ENCODE data around the gene SPRN.
A peak's percentile ranks its signal among the peaks of the same experiment; 100 is the strongest.
"Not testable (repeated sequence)": the region's sequence is repeated elsewhere in the genome, so short reads cannot be mapped to it uniquely, and the experiment has no call there.

Gene SPRN

DNA sequence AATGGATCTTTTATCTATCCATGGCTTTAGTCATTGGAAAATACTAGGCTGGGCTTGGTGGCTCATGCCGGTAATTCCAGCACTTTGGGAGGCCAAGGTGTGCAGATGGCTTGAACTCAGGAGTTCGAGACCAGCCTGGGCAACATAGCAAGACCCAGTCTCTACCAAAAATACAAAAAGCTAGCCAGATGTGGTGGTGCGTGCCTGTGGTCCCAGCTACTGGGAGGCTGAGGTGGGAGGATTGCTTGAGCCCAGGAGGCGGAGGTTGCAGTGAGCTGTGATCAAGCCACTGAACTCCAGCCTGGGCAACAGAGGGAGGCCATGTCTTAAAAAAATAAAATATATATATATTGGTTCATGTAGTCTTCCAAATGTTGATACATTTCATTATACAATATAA lies 37.5 kb downstream of the SPRN start:
- not testable (repeated sequence) for DNase-seq (ENCODE audit: low spot score)

DNA sequence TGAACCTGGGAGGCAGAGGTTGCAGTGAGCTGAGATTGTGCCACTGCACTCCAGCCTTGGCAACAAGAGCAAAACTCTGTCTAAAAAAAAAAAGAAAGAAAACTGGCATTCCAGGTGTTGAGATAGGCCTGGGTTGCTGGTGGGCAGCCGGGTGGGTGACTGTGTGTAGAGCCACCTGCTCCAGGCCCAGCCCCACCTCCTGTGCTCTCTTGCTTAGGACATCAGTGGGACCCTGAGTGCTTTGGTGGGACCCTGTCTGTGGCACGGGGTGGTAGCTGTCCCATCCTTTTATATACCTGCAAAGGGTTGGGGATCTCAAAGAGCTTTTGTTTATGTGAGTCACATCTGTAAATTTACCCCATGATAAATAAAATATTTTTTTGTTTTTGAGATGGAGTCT lies 39.2 kb downstream of the SPRN start:
- no peak for DNase-seq (ENCODE audit: low spot score)

DNA sequence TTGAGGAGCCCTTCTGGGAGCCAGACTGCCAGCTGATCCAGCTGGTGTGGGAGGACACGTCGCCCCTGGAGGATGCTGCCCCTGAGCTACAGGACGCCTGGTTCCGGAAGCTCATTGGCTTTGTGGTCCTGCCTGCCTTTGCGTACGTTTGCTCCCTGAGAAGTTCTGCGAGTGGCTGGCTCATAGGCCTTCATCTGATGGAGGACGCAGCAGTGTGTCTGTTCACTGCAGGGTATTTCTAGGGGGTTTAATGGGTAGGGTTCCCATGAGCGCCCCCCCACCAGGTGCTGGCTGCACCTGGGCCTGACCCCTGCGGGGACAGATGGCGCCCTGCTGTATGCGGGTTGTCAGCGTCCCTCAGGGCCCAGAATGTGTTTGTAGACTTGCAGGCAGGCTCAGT lies 40.4 kb downstream of the SPRN start:
- no peak for DNase-seq (ENCODE audit: low spot score)

DNA sequence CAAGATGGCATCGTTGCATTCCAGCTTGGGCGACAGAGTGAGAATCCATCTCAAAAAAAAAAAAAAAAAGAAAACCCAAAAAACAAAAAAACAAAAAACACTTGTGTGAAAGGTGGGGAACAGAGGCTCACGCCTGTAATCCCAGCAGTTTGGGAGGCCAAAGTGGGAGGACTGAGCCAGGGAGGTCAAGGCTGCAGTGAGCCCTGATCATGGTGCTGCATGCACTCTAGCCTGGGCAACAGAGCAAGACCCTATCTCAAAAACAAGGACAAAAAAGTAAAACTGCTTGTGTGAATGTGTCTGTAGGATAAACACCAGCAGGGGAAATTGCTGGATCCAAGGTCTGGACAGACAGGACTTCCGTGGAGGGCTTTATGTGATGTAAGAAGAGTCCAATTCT lies 40.9 kb downstream of the SPRN start:
- DNase-seq (ENCODE audit: low spot score): no peak

DNA sequence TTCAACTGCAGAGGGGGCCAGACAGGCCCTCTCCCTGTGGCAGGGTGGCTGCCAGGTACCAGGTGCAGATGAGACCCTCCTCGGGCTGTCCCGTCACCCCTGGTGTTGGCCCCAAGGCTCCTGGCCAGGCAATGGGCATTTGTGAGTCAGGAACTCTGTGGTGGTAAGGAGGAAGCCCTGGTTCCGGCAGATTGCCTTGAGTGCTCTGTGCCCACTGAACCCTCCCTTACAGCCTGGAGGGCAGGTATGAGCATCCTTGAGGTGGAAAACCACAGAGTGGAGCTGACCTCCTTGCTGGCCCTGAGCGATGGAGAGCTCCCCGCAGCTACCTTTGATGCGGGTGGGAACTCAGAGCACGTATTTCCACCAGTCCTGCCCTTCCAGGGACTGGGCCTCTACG lies 43.4 kb downstream of the SPRN start:
- DNase-seq (ENCODE audit: low spot score): no peak

DNA sequence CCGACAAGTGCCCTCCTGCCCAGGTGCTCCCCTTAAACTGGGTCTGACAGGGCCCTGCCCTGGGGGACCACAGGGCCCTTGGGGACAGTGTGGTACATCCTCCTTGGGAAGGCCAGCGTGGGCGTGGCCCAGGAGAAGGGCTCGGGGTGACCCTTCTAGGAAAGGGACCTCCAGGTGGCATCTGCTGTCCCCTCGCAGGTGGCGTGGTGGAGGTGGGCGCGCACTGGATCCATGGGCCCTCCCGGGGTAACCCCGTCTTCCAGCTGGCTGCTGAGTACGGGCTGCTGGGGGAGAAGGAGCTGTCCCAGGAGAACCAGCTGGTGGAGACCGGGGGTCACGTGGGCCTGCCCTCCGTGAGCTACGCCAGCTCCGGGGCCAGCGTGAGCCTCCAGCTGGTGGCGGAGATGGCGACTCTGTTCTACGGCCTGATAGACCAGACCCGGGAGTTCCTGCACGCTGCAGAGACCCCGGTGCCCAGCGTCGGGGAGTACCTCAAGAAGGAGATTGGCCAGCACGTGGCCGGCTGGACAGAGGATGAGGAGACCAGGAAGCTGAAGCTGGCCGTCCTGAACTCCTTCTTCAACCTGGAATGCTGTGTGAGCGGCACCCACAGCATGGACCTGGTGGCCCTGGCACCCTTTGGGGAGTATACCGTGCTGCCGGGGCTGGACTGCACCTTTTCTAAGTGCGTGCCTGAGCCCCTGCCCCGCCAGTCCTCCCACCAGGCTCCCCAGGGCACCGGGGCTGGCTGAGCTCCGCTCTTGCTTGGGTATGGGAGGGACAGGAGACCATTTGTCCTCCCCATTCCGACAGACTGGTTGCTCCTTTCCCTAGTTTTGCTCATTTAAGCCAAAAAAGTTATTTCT lies 44.4 kb downstream of the SPRN start:
- DNase-seq (ENCODE audit: low spot score): no peak

DNA sequence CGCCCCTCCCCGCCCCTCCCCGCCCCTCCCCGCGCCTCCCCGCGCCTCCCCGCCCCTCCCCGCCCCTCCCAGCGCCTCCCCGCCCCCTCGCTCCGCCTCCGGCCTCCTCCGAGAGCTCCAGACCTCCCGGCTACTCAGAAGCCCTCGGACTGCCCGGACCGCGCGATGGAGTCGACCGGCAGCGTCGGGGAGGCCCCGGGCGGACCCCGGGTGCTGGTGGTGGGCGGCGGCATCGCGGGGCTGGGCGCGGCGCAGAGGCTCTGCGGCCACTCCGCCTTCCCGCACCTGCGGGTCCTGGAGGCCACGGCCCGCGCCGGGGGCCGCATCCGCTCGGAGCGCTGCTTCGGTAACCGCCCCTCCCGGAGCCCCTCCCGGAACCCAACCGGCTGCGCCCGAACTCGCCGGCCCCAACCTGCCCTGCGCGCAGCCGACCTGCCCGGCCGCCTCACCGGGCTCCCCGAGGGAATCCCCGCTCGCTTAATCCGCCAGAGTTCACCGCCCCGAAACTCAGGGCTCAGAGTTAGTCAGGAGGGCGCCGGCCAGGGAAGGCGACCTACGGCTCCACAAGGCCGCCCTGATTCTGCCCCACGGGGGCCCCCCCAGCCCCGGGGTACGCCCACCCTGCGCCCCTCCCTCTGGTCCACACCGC lies 45.1 kb downstream of the SPRN start, which contains the start of gene PAOX:
Gene PAOX (plus strand): TSS at position 111 of the 649 bp plus-strand sequence. CDS start 55 bp downstream, at position 166.
- DNase-seq (ENCODE audit: low spot score): peak; percentile 71

DNA sequence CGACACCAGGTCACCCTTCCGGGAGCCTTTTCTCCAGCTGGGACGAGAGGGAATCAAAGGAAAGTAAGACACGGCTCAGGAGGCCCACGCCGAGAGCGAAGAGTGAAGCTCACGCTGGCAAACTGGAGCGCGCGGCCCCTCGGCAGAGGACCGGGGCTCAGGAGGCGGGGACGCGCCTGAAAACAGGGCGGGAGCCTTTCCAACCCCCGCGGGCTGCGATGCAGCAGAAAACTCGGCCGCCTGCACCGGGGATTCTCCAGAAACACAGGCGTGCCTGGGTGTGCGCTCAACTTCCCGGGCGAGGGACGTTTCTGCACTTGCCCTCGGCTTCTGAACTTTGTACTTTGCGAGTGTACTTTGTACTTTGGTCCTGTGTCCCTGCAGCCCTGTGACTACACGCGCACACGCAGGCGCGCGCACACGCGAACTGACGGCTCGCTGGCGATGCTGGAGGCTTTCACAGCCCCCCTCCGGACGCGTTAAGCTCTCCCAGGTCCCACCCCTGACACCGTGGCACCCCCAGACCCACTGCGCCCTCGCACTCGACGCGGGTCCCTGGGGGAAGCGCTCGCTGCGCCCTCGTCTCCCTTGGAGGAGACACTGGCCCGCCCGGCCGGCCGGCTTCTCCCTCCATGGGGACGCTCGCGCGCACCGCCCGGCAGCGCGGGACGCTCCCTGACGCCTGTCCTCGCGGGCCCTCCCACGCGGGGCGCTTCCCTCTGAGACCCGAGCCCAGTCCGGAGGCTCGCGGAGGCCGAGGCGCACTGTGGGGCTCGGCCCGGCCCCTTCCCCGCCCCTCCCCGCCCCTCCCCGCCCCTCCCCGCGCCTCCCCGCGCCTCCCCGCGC lies 46.0 kb downstream of the SPRN start:
- DNase-seq (ENCODE audit: low spot score): peak; percentile 63

DNA sequence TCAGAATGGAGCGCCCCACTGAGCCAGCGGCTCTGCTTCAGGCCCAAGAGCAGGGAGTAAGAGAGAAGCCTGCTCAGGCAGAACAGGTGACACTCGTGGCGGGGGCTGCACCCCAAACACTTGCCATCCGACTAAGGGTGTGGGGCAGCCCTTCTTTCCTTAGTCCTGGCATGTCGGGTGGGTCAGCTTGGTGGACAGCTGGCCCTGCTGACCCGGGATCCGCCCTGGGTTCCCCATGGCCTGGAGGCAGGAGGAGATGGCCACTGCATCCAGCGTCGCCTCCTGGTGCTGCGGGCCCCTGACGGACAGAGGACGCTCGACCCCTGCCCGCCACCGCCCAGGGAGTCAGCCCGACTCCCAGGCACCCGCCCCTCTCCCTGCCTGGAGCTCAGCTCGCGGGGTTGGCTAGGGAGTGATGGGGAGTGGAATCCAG lies 46.6 kb downstream of the SPRN start:
- DNase-seq (ENCODE audit: low spot score): no peak

DNA sequence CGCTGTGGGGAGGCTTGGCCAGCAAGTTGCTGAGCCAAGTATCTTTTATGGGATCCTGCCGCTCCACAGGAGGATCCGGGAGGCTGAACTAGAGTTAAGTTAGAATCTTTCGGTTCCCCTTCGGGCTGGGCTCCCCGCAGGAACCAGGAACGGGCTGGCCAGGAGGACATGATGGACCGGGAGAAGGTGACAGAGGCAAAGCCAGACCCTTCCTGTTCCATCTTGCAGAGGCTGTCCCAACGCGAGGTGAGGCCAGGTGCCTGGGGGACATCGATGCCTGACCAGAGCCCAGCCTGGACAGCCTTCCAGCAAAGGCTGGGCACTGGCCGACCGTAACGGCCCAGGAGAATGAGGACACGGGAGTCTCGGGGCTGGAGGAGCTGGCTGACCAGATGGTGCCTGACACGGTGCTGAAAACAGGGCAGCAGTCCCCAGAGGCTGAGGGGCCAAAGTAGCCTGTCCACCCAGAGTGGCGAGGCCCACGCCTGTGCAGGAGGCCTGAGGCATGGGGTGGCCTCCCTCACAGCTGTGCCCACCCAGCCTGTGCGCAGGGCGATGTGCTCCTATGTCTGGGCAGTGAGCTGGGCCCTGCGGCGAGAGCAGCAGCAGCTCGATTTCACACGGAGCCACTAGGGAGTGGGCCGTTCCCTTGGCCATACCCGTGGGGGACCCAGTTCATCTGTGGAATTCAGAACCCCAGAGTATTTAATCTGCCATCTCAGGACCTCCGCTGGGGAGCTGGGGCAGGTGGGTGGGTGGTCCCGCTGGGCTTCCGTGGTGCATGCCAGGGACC lies 47.2 kb downstream of the SPRN start:
- DNase-seq (ENCODE audit: low spot score): no peak

DNA sequence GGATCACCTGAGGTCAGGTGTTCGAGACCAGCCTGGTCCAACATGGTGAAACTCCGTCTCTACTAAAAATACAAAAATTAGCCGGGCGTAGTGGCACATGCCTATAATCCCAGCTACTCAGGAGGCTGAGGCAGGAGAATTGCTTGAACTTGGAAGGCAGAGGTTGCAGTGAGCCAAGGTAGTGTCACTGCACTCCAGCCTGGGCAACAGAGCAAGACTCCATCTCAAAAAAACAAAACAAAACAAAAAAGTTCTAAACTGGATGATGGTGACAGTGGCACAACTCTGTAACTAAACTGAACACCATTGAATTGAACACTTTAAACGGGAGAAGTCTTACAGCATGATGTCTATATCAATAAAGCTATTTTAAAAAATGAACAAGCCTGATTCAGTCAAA lies 48.2 kb downstream of the SPRN start:
- not testable (repeated sequence) for DNase-seq (ENCODE audit: low spot score)

DNA sequence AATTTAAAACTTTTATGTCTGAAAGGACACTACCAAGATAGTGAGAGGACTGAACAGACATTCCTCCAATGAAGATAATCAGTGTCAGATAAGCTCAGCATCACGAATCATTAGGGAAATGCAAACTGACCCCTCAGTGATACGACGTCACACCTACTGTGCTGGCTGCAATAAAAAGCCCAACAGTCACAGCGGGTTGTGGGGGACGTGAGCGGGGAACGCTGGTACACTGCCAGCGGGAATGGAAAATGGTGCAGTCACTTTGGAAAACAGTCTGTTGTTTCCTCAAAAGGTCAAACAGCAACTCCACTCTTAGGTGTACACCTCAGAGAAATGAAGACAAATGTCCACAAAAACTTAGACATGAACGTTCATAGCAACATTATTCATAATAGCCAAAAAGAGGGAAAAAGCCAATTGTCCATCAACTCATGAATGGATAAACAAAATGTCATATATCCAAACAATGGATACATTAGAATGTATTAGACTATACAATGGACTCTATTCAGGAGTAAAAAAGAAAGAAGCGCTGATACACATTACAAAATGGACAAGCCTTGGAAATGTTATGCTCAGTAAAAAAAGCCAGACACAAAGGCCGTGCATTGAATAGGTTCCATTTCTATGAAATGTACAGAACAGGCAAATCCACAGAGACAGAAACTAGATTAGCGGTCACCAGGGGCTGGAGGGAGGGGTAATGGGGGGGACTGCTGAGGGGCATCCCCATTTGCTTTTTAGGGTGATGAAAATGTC lies 48.9 kb downstream of the SPRN start:
- no peak for DNase-seq (ENCODE audit: low spot score)

DNA sequence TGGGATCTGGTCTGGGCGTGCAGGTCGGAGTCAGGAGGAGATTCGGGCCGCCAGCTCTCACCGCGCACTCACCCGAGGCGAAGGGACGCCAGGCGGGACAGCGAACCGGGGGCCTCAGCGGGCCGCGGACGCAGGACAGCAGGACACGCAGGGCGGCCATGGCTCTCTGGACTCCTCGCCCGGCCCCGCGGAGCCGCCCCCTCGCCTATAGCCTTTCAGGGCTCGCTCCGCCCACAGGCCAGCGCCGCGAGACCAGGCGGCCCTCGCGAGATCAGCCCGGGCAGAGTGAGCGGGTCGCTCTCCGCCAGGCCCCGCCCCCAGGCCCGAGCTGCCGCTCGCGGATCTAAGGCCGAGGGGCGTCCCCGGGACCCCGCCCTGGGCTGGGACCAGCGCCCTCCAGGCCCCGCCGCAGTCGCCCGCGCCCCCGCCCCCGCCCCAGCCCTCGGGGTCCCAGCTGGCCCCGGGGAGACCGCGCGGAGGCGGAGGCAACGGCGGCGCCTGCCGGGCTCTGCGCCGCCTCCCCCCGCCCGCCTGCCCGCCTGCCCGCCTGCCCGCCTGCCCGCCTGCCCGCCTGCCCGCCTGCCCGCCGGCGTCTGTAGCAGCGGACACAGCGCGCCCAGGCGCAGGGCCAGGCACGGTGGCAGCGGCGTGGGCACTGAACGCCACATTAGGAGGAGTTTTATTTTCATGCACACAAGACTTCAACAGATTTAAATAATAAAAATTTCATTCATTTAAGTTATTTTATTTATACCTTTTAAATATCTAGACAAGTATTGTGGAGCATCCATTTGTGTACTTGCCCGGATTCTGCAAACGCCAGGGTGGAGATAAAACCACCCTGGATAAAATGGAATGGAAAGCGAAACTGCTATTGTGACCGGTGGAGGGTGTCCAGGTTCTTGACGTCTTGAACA lies 51.0 kb downstream of the SPRN start, which contains the start of gene ECHS1:
Gene ECHS1 (minus strand): TSS at position 181 of the 917 bp plus-strand sequence. CDS start 21 bp downstream, at position 160.
- DNase-seq (ENCODE audit: low spot score): peak; percentile 95

DNA sequence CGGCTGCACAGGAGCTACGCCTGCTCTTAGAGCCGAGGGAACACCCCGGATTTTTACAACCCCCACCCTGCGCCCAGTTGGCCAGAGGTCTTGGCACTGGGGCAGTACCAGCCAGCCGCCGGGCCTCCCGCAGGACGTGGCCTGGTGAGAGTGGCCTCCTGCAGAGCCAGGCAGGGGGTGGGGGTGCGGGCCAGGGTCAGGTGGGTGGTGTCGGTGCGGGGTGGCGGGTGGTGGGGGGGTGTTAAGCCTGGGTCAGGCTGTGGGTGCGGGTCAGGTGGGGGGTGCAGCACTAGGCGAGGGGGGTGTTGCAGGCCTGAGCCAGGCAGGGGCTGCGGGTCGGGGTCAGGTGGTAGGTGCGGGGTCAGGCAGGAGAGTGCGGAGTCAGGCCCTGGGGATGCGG lies 51.9 kb downstream of the SPRN start:
- no peak for DNase-seq (ENCODE audit: low spot score)
